WTC11 (cell line): Measurements from ENCODE around the gene ACTRT2.

Source experiments
- ATF1 ChIP-seq: sonication (generic); formaldehyde crosslinking; IDR thresholded peaks from 2 replicates; pipeline ENCODE4 v1.8.1; 2023; ENCODE audit warnings: mild to moderate bottlenecking, moderate library complexity, missing genetic modification reagents
- CREM ChIP-seq: sonication (generic); formaldehyde crosslinking; IDR thresholded peaks from 2 replicates; pipeline ENCODE4 v1.8.1; 2022; ENCODE audit warnings: mild to moderate bottlenecking, missing genetic modification reagents, moderate library complexity
- CTCF ChIP-seq: fragments of 200-600 bp; IDR thresholded peaks from 2 replicates; pipeline ENCODE4 v1.8.0; 2022; ENCODE audit warnings: antibody characterized with exemption
- ELF4 ChIP-seq: sonication (generic); formaldehyde crosslinking; IDR thresholded peaks from 2 replicates; pipeline ENCODE4 v1.8.1; 2022; ENCODE audit warnings: low read depth, mild to moderate bottlenecking, moderate library complexity, missing genetic modification reagents
- MAX ChIP-seq: sonication (generic); formaldehyde crosslinking; IDR thresholded peaks from 2 replicates; pipeline ENCODE4 v1.8.0; 2022; ENCODE audit warnings: mild to moderate bottlenecking, missing genetic modification reagents
- NR1H2 ChIP-seq: sonication (generic); formaldehyde crosslinking; IDR thresholded peaks from 2 replicates; pipeline ENCODE4 v1.9.0; 2021; ENCODE audit warnings: mild to moderate bottlenecking, moderate library complexity, missing genetic modification reagents
- SMAD3 ChIP-seq: sonication (generic); formaldehyde crosslinking; IDR thresholded peaks from 2 replicates; pipeline ENCODE4 v1.8.0; 2022; ENCODE audit warnings: missing genetic modification reagents, mild to moderate bottlenecking, borderline replicate concordance
- TEAD4 ChIP-seq: sonication (generic); formaldehyde crosslinking; IDR thresholded peaks from 2 replicates; pipeline ENCODE4 v1.8.0; 2022; ENCODE audit warnings: mild to moderate bottlenecking, missing genetic modification reagents
- TP53 ChIP-seq: sonication (generic); formaldehyde crosslinking; IDR thresholded peaks from 2 replicates; pipeline ENCODE4 v1.8.1; 2023; ENCODE audit warnings: mild to moderate bottlenecking, missing genetic modification reagents
- USF1 ChIP-seq: sonication (generic); formaldehyde crosslinking; IDR thresholded peaks from 2 replicates; pipeline ENCODE4 v1.8.0; 2022; ENCODE audit warnings: mild to moderate bottlenecking, missing genetic modification reagents

- no peak for TF ChIP-seq CTCF
- TF ChIP-seq MAX = no peak
- TF ChIP-seq TP53 = no peak
- no peak for TF ChIP-seq ELF4 (CRISPR knock-in tag)
- TF ChIP-seq TEAD4 (CRISPR knock-in tag) = no peak
- TF ChIP-seq NR1H2 (CRISPR knock-in tag) = no peak
- TF ChIP-seq SMAD3 (CRISPR knock-in tag) = no peak
- no peak for TF ChIP-seq USF1
- TF ChIP-seq CREM = no peak
- no peak for TF ChIP-seq ATF1 (CRISPR knock-in tag)
Observed at GRCh38 chr1:3017440-3018050, 3.7 kb upstream of the ACTRT2 start.
